NCI-H524 (cell line): ENCODE results near the gene STPG3.

Experiments
- DNase-seq, 2 experiments: peaks; one replicate each; lab custom pipeline; 2025; lab: John Stamatoyannopoulos, UW

Gene STPG3

DNA sequence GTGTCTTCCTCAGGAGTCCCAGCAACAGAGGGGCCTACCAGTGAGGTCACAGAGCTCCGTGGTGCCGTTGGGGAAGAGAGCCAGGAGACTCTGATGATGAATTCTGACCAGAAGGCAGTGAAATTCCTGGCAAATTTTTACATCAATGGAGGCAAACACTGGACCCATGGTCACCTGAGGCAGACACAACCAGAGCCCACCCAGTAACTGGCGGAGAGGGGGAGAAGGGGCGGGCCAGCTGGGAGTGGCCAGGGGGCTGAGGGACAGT is at the start of gene STPG3:
Gene STPG3 (plus strand): TSS at position 93 of the 268 bp plus-strand sequence. CDS start 1 bp downstream, at position 94.
- DNase-seq, result no peak

DNA sequence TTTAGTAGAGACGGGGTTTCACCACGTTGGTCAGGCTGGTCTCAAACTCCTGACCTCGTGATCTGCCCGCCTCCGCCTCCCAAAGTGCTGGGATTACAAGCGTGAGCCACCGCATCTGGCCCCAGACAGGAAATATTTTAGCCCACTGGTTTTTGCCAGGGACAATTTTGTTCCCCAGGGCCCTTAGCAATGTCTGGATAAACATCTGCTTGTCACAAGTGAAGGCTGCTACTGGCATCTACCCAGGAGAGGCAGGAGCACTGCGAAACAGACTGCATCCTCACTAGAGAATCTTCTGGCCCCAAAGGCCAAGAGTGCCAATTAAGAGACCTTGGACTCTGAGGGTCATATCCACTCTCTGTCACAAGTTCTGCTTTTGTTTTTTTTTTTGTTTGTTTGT is 48.1 kb upstream of the STPG3 start:
- DNase-seq, result no peak

DNA sequence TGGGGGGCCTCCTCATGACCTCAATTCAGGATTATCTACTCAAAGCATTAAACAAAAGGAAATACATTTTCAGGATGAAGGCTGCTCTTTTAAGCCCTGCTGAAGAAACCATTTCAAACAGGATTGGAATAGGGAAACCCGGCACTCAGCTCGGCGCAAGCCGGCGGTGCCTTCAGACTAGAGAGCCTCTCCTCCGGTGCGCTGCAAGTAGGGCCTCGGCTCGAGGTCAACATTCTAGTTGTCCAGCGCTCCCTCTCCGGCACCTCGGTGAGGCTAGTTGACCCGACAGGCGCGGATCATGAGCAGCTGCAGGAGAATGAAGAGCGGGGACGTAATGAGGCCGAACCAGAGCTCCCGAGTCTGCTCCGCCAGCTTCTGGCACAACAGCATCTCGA is 46.4 kb upstream of the STPG3 start:
- DNase-seq, result no peak

DNA sequence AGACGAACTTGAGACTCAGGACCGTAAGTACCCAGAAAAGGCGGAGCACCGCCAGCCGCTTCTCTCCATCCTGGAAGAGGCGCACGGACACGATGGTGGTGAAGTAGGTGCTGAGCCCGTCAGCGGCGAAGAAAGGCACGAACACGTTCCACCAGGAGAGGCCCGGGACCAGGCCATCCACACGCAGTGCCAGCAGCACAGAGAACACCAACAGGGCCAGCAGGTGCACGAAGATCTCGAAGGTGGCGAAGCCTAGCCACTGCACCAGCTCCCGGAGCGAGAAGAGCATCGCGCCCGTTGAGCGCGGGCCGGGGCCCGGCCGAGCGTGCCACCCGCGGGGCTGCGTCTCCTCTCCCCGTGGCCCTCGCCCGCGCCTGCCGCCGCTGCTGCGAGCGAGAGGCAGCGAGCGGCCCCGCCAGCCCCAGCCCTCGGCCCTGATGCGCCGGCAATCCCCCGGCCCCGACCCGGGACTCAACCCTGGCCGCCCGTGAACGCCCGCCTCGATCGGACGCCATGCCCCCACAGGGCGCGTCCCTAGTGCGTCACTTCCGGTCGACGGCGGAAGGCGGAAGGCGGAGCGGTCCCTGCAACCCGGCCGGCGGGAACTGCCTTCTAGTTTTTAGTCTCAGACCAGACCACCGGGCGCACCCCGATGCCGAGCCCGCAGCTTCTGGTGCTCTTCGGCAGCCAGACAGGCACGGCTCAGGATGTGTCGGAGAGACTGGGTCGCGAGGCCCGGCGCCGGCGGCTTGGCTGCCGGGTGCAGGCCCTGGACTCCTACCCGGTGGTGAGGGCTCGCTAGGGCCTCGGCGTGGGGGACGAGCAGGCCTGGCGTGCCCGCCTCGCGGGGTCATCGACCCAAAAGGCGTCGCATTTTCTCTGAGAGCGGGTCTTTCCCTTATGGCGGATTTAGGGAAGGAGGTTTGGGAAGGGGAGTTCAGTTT is 45.7 kb upstream of the STPG3 start, which contains the start of the genes NDOR1 and TMEM203:
Gene NDOR1 (plus strand): TSS at position 575 of the 944 bp plus-strand sequence. CDS start 78 bp downstream, at position 653.
Gene TMEM203 (minus strand): TSS at position 523 of the 944 bp plus-strand sequence. CDS start 234 bp downstream, at position 289.
- peak; percentile 44 to 79 for DNase-seq

DNA sequence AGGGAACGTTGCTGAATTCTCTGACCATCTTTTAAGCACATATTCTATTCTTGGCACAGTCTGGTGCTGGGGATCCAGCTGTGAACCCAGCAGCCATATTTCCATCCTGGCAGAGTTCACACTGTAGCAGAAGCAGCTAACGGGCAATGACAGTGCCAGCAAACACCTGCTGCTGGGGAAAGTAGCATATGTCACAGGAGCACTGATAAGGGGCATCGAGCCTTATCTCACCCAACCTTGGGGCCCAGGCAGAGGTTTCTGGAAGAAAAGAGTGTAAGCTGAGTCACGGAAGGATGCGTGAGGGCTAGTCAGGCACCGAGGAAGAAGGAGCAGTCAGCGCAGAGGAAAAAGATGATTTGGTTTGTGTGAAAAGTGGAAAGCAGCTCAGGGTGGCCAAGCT is 44.5 kb upstream of the STPG3 start:
- DNase-seq, result no peak

DNA sequence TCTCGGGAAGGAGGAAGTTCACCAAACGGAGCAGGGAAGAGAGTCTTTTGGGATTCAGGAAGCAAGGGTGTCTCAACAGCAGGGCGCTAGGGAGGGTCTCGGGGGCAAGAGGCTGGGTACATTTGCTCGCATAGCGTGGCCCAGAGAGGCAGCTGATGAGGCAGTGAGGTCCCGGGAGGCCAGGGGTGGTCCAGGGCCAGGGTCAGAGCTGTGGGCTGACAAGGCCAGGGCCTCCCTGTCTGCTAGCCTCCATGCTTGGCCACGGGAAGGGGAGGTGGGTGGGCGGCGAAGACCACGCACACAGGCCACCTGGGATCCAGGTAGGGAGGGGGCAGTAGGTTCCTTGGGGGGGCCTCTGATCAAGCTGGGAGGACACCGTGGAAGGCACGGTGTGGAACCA is 39.6 kb upstream of the STPG3 start:
- DNase-seq, result no peak

DNA sequence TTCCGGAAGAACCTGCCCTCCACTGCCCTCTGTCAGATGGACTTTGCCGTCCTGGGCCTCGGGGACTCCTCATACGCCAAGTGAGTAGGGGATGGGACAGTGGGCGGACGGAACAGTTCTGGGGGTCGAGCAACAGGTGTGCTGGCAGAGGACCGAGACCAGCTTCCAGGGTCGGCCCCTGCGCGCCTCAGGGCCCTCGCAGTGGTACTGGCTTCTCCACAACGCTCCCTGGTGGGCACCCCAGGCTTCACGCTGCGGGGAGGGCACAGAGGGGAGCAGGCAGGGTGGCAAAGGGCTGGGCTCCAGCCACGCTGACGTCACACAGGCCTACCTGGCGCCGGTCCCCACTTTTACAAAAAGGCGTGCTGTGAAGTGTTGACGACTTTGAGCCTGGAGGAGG is 38.6 kb upstream of the STPG3 start:
- DNase-seq, result no peak

DNA sequence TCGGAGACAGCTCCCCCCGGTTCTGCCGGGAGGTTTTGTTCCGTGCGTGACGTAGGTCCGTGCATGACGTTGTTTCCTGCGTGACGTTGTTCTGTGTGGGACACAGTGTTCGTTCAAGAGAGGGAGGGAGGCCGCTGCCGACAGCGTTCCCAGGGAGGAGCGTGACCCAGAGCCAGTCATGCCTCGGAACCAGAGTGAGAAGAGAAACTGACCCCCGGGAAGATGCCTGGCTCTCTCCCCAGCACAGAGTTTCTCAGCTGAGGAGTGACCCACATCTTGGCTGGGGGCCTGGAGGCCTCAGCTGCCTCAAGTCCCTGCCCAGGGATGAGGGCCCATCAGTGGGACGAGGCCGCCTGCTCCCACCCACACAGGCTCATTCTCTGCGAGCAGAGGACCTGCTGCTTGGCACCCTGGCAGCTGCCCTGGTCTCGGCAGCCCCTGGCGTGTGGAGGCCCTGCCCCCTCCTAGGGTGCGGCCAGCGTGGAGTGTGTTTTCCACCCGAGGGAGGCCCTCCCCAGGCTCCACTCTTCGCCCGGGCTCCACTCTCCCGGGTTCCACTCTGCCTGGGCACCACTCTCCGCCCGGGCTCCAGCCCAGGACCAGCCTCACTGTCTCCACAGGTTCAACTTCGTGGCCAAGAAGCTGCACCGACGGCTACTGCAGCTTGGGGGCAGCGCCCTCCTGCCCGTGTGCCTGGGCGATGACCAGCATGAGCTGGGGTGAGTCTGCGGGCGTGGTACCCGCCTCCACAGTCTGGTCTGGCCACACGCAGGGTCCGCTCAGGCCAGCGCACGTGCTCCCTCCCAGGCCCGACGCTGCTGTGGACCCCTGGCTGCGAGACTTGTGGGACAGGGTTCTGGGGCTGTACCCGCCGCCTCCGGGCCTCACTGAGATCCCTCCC is 37.7 kb upstream of the STPG3 start:
- DNase-seq, result no peak

DNA sequence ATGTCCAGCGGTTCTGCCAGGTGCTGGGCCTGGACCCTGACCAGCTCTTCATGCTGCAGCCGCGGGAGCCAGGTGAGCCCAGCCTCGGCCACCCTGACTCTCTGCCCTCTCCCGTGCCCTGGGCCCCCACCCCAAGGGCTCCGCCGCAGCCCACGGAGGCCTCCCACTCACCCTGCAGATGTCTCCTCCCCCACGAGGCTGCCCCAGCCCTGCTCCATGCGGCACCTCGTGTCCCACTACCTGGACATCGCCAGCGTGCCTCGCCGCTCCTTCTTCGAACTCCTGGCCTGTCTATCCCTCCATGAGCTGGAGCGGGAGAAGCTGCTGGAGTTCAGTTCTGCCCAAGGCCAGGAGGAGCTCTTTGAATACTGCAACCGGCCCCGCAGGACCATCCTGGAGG is 36.5 kb upstream of the STPG3 start:
- DNase-seq, result no peak

DNA sequence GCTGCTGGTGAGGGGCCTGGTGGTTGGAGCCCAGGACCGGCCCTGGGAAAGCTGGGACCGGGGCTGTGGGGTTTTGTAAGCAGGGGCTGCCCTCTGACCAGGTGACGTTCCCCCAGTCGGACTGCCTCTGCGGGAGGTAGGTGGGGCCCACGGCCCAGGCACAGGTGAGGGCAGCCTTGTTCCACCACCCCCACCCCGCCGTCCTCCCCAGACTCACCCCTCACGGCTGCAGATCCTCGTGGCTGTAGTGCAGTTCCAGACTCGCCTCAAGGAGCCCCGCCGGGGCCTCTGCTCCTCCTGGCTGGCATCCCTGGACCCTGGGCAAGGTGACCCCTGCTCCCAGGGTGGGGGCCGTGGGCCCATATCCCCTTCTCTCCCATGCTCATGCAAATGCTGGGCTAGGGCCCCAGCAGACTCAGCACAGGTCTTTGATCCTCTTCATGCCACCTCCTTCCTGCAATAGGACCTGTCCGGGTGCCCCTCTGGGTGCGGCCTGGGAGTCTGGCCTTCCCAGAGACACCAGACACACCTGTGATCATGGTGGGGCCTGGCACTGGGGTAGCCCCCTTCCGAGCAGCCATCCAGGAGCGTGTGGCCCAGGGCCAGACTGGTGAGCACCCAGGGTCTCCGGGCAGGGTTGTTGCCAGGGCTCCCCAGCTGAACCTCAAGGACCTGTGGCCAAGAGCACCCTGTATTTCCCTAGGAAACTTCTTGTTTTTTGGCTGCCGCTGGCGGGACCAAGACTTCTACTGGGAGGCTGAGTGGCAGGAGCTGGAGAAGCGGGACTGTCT is 35.7 kb upstream of the STPG3 start:
- no peak for DNase-seq

DNA sequence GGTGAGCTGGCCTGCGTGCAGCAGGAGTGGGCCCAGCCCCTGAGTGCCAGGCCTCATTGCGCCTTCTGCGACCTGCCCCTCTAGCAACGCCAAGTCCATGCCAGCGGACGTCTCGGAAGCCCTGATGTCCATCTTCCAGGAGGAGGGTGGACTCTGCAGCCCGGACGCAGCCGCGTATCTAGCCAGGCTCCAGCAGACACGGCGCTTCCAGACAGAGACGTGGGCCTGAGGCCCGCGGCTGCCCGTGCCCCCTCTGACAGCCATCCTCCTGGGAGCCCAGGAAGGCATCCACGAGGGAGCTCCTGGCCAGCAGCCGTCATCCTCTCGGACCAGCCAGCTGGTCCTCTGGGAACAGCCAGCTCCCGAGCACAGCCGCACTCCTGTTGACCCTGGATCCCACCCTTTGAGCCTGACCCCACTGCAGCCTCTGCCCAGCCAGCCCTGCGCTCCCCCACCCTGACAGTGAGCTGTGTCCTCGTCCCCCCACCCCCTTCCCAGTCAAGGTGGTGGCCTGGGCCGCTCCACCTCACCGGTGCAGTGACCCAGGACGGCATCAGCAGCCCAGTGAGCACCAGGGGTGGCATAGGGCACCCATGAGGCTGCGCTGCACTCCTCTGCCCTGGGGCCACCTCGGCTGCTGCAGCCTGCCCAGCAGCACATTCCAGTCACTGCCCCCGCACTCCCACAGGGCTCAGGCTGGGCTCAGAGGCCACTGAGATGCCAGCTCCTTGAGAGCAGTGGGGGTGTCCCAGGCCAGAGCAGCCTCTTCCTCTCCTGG is 34.7 kb upstream of the STPG3 start:
- DNase-seq, result no peak

DNA sequence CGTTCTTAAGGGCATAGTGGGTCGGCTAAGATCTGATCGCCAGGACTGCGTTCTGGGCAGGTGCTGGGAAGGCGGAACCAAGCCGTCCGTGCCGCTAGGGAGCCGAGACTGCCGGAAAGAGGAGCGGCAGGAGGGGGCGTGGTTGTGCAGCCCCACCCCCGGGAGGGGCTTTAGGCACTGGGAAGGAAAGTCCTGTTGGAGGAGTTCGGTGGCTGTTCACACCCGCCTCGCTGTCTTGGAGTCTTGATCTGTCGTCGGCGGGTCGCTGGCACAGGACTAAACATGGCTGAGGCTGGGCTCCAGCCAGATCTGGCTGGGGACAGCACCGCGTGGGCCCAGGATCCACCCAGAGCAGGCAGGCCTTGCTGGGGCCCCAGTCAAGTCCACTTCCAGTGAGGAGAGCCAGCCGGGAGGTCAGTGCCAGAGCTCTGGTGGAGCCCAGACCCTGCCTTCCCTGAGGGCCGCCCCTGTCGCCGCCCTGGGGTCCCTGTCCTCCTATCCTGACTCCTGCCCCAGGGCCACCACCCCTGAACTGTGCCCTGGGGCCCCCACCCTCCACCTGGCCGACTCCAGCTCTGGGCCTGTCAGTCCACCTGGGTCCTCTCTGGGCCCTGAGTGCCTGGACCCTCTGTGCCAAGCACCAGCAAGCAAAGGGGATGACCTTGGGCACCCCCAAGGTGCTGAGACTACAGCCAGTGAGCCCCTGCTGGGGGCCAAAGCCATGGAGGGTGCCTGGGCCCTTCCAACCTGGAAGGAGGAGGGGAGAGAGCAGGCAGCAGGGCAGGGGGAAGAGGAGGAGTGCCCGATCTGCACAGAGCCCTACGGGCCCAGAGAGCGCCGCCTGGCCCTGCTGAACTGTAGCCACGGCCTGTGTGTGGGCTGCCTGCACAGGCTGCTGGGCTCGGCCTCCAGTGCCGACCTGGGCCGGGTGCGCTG is 33.5 kb upstream of the STPG3 start:
- DNase-seq, result no peak

DNA sequence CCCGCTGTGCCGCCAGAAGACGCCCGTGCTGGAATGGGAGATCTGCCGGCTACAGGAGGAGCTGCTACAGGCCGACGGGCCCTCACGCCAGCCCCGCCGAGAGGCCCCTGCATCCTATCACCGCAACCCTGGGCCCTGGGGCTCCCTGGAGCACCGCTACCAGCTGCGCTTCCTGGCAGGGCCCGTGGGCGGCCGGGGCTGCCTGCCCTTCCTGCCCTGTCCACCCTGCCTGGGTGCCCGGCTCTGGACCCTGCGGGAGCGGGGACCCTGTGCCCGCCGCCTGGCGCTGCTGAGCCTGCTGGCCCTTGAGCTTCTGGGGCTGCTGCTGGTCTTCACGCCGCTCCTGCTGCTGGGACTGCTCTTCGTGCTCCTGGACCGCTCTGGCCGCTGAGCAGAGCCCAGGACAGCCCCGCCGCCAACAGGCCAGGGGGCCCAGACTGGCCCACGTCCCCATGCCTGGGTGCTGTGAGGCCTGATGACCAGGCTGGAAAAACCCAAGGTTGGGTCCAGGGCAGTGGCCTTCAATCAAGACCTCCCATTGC is 32.8 kb upstream of the STPG3 start:
- no peak for DNase-seq

DNA sequence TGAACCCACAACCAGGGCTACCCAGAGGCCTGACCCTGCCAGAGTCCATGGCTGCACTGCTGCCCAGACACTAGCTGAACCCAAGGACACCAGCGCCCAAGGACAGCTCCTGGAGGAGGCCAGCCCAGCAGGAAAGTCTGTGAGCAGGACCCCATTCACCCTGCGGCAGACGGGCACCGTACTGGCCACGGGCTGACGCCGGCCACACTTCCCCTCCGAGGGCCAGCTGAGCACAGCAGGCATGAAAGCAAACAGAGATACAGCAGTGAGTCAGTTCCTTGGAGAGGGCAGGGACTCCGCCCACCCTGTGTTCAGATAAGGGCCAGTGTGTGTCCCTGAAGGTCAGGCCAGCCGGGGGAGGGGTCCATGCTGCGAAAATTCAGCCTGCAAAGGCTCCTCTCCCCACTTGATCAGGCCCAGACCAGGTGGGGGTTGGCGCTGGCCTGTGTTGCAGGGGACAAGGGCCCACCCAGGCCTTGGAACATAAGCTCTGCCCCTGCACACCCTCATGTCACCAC is 32.3 kb upstream of the STPG3 start:
- DNase-seq, result no peak

DNA sequence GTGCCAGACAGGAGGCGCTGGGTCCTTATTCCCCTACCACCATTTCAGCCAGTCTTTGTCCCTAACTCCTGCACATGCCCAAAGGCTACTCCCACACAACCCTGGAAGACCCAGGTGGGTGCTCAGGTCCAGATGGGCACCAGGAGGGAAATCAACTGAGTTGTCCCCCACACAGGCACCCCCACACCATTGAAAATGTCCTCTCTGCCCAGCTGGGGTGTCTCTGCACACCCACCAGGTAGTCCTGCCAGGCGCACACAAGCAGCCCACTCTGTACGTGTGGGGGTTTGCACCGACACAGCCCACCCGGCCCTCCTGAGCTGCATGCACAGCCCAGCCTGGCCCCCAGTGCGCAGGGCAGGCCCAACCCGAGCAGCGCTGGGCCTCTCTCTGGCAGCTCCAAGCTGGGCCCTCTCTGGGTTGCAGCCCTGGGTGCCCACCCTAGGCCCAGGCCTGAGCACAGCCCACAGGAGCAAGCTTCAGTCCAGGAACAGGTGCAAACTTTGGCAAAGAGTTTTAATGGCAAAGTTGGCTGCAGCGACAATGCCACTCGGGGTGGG is 31.2 kb upstream of the STPG3 start:
- no peak for DNase-seq

DNA sequence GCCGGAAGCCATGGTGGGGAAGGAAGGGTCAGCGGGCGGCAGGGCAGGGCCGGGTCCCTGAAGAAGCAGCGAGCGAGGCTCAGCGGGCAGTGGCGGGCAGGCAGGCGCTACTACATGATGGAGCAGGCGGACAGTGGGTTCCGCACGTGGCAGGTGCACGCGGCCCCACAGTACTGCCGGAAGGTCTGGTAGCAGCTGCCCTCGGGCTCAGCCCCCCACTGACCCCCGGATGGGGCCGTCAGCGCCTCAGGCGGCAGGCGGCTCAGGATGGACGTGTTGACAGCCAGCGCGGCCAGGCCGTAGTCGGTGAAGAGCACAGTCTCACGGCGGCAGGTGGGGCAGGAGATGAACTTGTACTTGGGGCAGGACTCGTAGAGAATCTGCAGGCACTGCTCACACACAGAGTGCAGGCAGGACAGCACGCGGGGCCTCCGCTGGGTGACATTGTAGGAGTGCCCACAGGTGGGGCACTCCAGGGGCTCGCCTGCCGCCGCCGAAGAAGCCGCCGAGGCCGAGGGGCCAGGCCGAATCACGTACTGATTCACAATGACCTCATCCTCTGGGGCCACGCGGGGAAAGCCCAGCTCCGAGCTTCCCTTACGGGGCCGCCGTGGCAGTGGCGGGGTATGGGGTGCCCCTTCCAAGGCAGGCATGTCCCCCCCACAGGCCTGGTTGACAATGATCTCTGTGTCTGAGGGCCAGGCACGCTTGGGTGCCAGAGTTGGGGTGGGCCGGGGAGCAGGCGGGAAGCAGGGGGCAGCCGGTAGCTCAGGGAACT is 30.6 kb upstream of the STPG3 start:
- DNase-seq, result no peak

DNA sequence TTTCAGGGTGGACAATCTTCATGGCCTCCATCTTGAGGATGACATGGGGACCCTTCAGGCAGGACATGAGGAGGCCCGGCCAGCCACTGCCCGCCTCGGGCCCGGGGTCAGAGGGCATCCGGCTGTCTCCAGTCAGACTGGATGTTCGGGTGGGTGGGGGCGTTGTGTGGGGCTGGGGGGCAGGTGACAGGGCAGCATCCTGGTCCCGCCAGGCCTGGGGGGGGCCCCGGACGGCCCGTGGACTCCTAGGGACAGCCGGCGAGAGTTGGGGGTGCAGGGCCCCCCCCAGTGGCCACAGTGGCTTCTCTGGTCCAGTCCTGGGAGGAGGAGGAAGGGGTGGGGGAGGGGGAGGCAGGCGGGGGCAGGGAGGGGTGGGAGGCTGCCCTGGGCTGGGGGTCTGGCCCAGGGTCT is 30.0 kb upstream of the STPG3 start:
- DNase-seq, result no peak

DNA sequence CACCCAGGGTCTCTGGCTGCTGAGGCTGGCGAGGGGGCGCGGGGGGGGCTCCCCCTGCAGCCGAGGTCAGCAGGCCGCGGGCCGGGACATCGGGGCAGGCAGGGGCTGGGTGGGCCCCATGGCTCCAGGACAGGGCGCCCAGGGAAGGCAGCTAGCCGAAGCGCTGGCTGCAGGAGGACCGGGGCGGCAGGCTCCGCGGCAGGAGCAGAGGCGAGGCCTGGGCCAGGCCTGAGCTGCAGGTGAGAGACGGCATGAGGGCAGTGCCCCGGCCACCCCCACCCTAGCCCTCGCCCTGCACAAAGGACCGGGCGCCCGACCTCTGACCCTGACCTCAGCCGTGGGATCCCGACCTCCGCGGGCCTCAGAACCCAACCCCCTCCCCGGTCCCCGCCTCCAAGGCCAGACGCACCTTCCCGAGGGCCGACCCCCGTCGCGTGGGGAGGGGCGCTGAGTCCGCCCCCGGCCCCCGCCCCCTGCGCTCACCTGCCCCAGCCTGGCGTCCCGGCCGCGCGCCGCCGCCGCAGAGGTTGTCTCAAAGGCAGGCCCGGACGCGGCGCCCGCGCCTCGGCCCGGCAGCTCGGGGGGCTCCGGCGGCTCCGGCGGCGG is 29.5 kb upstream of the STPG3 start:
- DNase-seq, result no peak
